ENCODE data around the gene ASL.
"Not testable (repeated sequence)": the region's sequence is repeated elsewhere in the genome, so short reads cannot be mapped to it uniquely, and the experiment has no call there.

ASL gene

GRCh38 chr7:66055321-66055956, 20.2 kb upstream of the ASL start:
- no peak for TF ChIP-seq CTCF (IDR thresholded peaks at IDR 0.05; ENCODE audit: low read depth, low read length)
- no peak for DNase-seq (ENCODE audit: extremely low read depth, low read depth)

DNA sequence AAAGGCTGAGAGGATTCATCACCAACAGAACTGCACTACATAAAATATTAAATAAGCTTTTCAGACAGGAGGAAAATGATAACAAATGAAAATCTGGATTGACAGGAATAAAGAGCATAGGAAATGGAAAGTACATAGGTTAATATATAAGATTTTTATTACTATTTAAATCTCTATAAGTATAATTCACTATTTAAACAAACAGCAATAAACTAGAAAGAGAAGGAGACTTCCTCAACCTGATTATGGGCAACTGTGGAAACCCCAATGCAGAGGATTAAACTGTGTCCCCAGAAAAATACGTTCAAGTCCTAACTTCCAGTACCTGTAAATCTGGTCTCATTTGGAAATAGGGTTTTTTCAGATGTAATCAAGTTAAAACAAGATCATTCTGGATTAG, 14.8 kb upstream of the ASL start:
- no peak for TF ChIP-seq CTCF (IDR thresholded peaks at IDR 0.05; ENCODE audit: low read depth, low read length)
- no peak for DNase-seq (ENCODE audit: extremely low read depth, low read depth)

GRCh38 chr7:66069732-66070131, 5.9 kb upstream of the ASL start:
- TF ChIP-seq CTCF (IDR thresholded peaks at IDR 0.05; ENCODE audit: low read depth, low read length) = no peak
- DNase-seq (ENCODE audit: extremely low read depth, low read depth) = no peak

- no peak for TF ChIP-seq CTCF (IDR thresholded peaks at IDR 0.05; ENCODE audit: low read depth, low read length)
Observed at GRCh38 chr7:66070222-66070621, 5.4 kb upstream of the ASL start.

DNA sequence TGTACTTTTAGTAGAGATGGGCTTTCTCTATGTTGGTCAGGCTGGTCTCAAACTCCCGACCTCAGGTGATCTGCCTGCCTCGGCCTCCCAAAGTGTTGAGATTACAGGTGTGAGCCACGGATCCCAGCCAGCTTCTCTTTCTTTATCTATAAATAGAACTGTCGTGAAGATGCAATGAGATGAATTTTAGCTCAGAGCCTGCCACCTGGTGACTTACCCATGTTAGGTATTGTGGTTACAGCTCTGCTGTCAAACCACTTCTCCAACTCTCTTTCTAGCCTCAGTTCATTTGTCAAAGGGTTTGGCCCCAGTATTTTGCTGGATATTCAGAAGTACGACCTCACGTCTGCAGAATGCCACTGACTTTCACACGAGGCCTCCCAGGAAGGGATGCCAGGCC, 3.4 kb upstream of the ASL start:
- DNase-seq (ENCODE audit: extremely low read depth, low read depth) = not testable (repeated sequence)

More at GRCh38 chr7:66070222-66070621, 5.4 kb upstream of the ASL start:
- DNase-seq (ENCODE audit: extremely low read depth, low read depth) = no peak

- DNase-seq (ENCODE audit: extremely low read depth, low read depth) = no peak
- no peak for TF ChIP-seq CTCF (IDR thresholded peaks at IDR 0.05; ENCODE audit: low read depth, low read length)
Observed at GRCh38 chr7:66076462-66077329, 1.1 kb downstream of the ASL start.

GRCh38 chr7:66078067-66078466, 2.4 kb downstream of the ASL start:
- no peak for DNase-seq (ENCODE audit: extremely low read depth, low read depth)
- no peak for TF ChIP-seq CTCF (IDR thresholded peaks at IDR 0.05; ENCODE audit: low read depth, low read length)

Measured in AG09319 (cell line).